Mammary epithelial cell (primary cell): ENCODE results near the gene PCNP.

Experiments
- EZH2 ChIP-seq: IDR thresholded peaks from 2 replicates; pipeline ENCODE4 v1.6.1; 2012; ENCODE audit warnings: low read length, inconsistent platforms, borderline replicate concordance
- TF ChIP-seq, protein P1 (sequence below), 2 donors: IDR thresholded peaks in 1 of 2; conservative IDR thresholded peaks in 1 of 2; 2 replicates each; pipeline ENCODE4 v1.5.1; 2011 to 2012; ENCODE audit warnings: inconsistent platforms in 2 of 2, low read length in 2 of 2, mild to moderate bottlenecking in 2 of 2, control low read depth in 1 of 2, low read depth in 1 of 2; ENCODE audit not compliant: insufficient read depth in 1 of 2; ENCODE audit errors: extremely low read depth in 1 of 2

DNA sequence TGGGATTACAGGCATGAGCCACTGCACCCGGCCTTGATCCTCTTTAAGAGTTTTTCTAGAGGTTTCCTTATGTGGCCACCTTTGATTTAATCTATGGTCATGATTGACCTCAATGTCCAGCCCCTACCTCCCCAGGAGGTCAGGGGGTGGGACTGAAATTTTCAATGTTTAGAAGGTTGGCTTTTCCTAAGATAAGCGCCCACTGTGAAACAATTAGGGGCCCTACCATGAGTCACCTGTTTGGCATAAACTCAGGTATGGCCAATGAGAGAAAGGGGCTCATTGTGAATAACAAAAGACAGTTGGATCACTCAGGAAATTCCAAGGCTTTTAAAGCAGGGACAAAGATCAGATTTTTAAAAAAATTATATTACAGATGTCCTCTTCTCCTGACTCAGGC, 51.9 kb downstream of the PCNP start:
- TF ChIP-seq, protein P1, sequence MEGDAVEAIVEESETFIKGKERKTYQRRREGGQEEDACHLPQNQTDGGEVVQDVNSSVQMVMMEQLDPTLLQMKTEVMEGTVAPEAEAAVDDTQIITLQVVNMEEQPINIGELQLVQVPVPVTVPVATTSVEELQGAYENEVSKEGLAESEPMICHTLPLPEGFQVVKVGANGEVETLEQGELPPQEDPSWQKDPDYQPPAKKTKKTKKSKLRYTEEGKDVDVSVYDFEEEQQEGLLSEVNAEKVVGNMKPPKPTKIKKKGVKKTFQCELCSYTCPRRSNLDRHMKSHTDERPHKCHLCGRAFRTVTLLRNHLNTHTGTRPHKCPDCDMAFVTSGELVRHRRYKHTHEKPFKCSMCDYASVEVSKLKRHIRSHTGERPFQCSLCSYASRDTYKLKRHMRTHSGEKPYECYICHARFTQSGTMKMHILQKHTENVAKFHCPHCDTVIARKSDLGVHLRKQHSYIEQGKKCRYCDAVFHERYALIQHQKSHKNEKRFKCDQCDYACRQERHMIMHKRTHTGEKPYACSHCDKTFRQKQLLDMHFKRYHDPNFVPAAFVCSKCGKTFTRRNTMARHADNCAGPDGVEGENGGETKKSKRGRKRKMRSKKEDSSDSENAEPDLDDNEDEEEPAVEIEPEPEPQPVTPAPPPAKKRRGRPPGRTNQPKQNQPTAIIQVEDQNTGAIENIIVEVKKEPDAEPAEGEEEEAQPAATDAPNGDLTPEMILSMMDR (conservative IDR thresholded peaks at IDR 0.05 in 1 of 2, IDR thresholded peaks at IDR 0.05 in 1 of 2; ENCODE audit: extremely low read depth in 1 of 2, insufficient read depth in 1 of 2, low read depth in 1 of 2, low read length in 2 of 2): no peak
- TF ChIP-seq EZH2: no peak
